ENCODE data around the gene MYO3B. TPM values are rescaled to one million over a fixed set of nuclear protein-coding genes. Genes with fewer than 3 reads are reported as not detected.

The MYO3B gene
- polyA plus RNA-seq, 2 of the 4 experiments (the other 2 are of a cell fraction) = 0.01 TPM; not detected in 1

GRCh38 chr2:170411660-170412059 lies 233.7 kb downstream of the MYO3B start:
- ChIA-PET POLR2A (no interaction called here), CTCF (interaction anchor here (6.1 kb wide), 1 partner anchor 403 kb away, joined by 64 read pairs; the partner anchor contains the start of gene GAD1)
- FAIRE-seq = no peak
- H3K9me3 ChIP-seq = no peaks in the 10 kb centered on the region
- H3K4me2 ChIP-seq = no peak overlapping the region
- no peak for TF ChIP-seq ATOH8 (CRISPR knock-in tag; IDR thresholded peaks at IDR 0.05; ENCODE audit: low read depth)
- no peak for TF ChIP-seq CBX8 (IDR thresholded peaks at IDR 0.05)
- no peak for TF ChIP-seq REST (IDR thresholded peaks at IDR 0.05)
- TF ChIP-seq TFCP2L1 (CRISPR knock-in tag; IDR thresholded peaks at IDR 0.05) = no peak
- no peak for TF ChIP-seq NR3C1 (IDR thresholded peaks at IDR 0.05)
- TF ChIP-seq MAX (IDR thresholded peaks at IDR 0.05) = no peak
- TF ChIP-seq SREBF2 (IDR thresholded peaks at IDR 0.05) = no peak
- H3K4me3 ChIP-seq = no peak overlapping the region
- ATAC-seq = no peak
- H3K4me1 ChIP-seq = no peaks in the 10 kb centered on the region
- DNase-seq (ENCODE audit: low read depth in 1 of 2, low spot score in 1 of 2) = no peak
- no peak overlapping the region for H3K27ac ChIP-seq

GRCh38 chr2:170420961-170421687 lies 243.2 kb downstream of the MYO3B start:
- no peak for ATAC-seq

More at GRCh38 chr2:170420961-170421687, 243.2 kb downstream of the MYO3B start:
- POLR2A ChIA-PET = no interaction called here
- Histone ChIP-seq H3K4me1 (no peaks in the 10 kb centered on the region), H3K4me3 (no peak overlapping the region), H3K9me3 (no peaks in the 10 kb centered on the region), H3K27ac (no peak overlapping the region), H3K4me2 (no peak overlapping the region)
- FAIRE-seq (no peak), DNase-seq (ENCODE audit: low read depth in 1 of 2, low spot score in 1 of 2) (no peak)
- 39% methylated on average over 9 of the region's 11 CpGs for WGBS (ENCODE audit: missing lambda C conversion rate)
- TF ChIP-seq CHD4 (IDR thresholded peaks at IDR 0.05; ENCODE audit: borderline replicate concordance) (no peak), KDM5A (IDR thresholded peaks at IDR 0.05) (no peak), ZFP36 (IDR thresholded peaks at IDR 0.05; ENCODE audit: borderline replicate concordance, partially characterized antibody) (no peak), ZC3H11A (IDR thresholded peaks at IDR 0.05) (no peak), HDAC2 (IDR thresholded peaks at IDR 0.05) (no peak), ZNF302 (CRISPR knock-in tag; IDR thresholded peaks at IDR 0.05) (no peak), RNF2 (IDR thresholded peaks at IDR 0.05; ENCODE audit: borderline replicate concordance, low read depth) (no peak), MAZ (IDR thresholded peaks at IDR 0.05; ENCODE audit: borderline replicate concordance, low read depth, low read length) (no peak), POLR2AphosphoS2 (conservative IDR thresholded peaks at IDR 0.05; ENCODE audit: low read length) (no peak), HOXA7 (CRISPR knock-in tag; IDR thresholded peaks at IDR 0.05) (no peak), ATOH8 (CRISPR knock-in tag; IDR thresholded peaks at IDR 0.05; ENCODE audit: low read depth) (no peak), HMGXB4 (CRISPR knock-in tag; IDR thresholded peaks at IDR 0.05; ENCODE audit: borderline replicate concordance) (no peak), KDM1A (IDR thresholded peaks at IDR 0.05; ENCODE audit: low read depth) (no peak), PBX3 (IDR thresholded peaks at IDR 0.05) (no peak)
- CTCF ChIA-PET = interaction anchor here (0.8 to 4.0 kb wide), 2 partner anchors 12 to 185 kb away, joined by 3 to 23 read pairs; no protein-coding TSS in a partner anchor
